Colon (tissue), 2 donors: ENCODE data around the gene MPP3.
"Not testable (repeated sequence)": the region's sequence is repeated elsewhere in the genome, so short reads cannot be mapped to it uniquely, and the experiment has no call there.

Experiments used
- FAIRE-seq: peaks from 2 replicates; lab custom pipeline; 2012; peaks lifted over from hg19 to GRCh38; lab: Jason Lieb, UNC
- donor health status: control.
- donor health status: control.

The MPP3 gene

GRCh38 chr17:43805117-43805516, 27.8 kb downstream of the MPP3 start:
- FAIRE-seq, result no peak

- FAIRE-seq, result no peak
Observed at GRCh38 chr17:43803758-43804157, 29.2 kb downstream of the MPP3 start.

GRCh38 chr17:43801844-43802243, 31.1 kb downstream of the MPP3 start:
- no peak for FAIRE-seq

GRCh38 chr17:43800736-43801135, 32.2 kb downstream of the MPP3 start:
- FAIRE-seq, result no peak

GRCh38 chr17:43799047-43799446, 33.9 kb downstream of the MPP3 start:
- FAIRE-seq, result no peak

- FAIRE-seq, result not testable (repeated sequence)
Observed at GRCh38 chr17:43798024-43798423, 34.9 kb downstream of the MPP3 start.

- FAIRE-seq, result not testable (repeated sequence)
Observed at GRCh38 chr17:43792668-43793067, 40.3 kb downstream of the MPP3 start.

GRCh38 chr17:43791589-43791988, 41.4 kb downstream of the MPP3 start:
- FAIRE-seq, result no peak

- FAIRE-seq, result no peak
Observed at GRCh38 chr17:43790311-43790940, 42.5 kb downstream of the MPP3 start.

GRCh38 chr17:43789482-43789881, 43.5 kb downstream of the MPP3 start:
- FAIRE-seq, result no peak

- no peak for FAIRE-seq
Observed at GRCh38 chr17:43788540-43788939, 44.4 kb downstream of the MPP3 start.

- no peak for FAIRE-seq
Observed at GRCh38 chr17:43787728-43788127, 45.2 kb downstream of the MPP3 start.

GRCh38 chr17:43784628-43785101, 48.3 kb downstream of the MPP3 start:
- FAIRE-seq, result no peak

- FAIRE-seq, result no peak
Observed at GRCh38 chr17:43784068-43784467, 48.9 kb downstream of the MPP3 start.

- FAIRE-seq, result no peak
Observed at GRCh38 chr17:43782913-43783680, 49.8 kb downstream of the MPP3 start.

GRCh38 chr17:43780135-43780534, 52.8 kb downstream of the MPP3 start, which contains the start of gene CFAP97D1:
CFAP97D1 (plus strand) TSS chr17:43780435; CDS start chr17:43780463, 28 bp downstream.
- no peak for FAIRE-seq

GRCh38 chr17:43779145-43780125, 53.5 kb downstream of the MPP3 start:
- FAIRE-seq, result no peak

- no peak for FAIRE-seq
Observed at GRCh38 chr17:43778337-43779144, 54.4 kb downstream of the MPP3 start, which contains the start of gene DUSP3. DUSP3 (minus strand) TSS chr17:43778977; CDS start chr17:43778924, 53 bp downstream.

GRCh38 chr17:43774304-43775250, 58.4 kb downstream of the MPP3 start:
- FAIRE-seq, result no peak
